Stimulated activated CD8-positive, alpha-beta memory T cell treated with anti-CD3 and anti-CD28 coated beads, Interleukin-12 subunit alpha, Interleukin-12 subunit beta, amount 100 ng/mL, for 1 hour (primary cell): ENCODE results near the gene PRKAG2.
A peak's percentile ranks its signal among the peaks of the same experiment; 100 is the strongest.

ENCODE experiments used
- DNase-seq: peaks from one replicate; pipeline ENCODE4 v3.0.0-alpha.2; 2020; ENCODE audit warnings: low read depth

PRKAG2 gene

DNA sequence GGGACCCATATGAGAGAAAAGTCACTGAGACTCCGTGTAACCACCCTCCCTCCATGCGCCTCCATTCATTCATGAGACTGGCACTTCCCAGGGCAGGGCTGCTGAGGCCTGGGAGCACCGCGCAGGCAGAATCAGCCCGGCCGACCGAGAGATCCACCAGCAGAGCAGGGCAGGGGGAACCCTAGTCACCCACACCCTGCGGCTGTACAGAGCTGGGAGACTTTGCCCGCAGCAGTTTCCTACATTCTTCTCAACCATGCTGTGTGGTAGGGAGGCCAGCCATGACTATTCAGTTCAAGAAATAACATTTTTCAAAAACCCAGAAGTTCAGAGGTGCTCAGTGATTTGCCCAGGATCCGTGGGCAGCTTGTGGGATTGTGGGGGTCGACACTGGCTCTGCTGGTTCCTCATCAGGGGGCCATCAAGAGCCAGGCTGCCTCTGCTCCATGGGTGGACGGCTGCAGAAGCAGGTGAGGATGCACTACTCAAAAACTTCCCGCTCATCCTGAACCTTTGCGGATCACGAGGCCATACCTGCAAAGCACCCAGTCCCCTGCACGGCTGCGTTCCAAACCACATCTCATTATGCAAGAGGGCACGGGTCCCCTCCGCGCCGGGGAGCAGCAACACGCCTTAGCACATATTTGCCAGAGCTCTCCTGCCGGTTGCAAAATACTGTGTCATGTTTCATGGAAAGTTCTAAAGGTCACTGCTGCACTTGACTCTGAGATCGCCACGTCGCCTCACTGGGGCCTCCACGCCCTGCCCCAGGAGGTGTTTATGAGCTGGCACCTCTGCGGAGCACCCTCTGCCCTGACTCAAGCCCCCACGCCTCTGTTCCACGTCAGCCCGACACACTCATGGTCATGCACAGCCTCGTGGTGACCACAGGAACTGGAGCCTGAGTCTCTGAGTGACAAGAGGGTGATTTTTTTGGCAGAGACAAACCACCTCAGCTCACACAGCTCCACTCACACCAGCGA is 132.0 kb downstream of the PRKAG2 start:
- DNase-seq: no peak

GRCh38 chr7:151744051-151744580 is 132.8 kb downstream of the PRKAG2 start:
- no peak for DNase-seq

DNA sequence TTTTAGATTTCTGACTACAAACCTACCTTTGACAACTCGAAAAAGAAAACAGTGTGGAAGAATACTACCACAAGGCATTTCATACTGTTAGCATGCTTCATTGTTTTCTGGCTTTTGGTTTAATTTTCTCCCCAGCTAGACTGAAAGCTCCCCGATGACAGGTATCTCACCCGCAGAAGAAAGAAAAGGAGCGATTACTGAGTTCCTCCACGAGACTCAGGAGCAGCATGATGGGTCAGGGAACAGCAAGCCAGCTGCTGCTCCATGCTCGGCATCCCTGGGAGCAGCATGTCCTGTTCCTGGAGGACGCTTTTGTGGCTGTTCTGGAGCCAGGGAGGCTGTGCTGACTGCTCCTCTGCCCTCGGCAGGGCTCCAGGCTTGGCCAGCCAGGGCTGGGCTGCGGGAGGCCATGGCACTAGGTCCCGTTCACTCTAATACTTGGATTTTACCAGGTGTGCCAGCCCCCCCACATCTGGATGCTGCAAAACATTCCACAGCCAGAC is 133.4 kb downstream of the PRKAG2 start:
- no peak for DNase-seq

- no peak for DNase-seq
Measured at GRCh38 chr7:151742713-151743480, 134.0 kb downstream of the PRKAG2 start.

GRCh38 chr7:151741585-151741984 is 135.3 kb downstream of the PRKAG2 start:
- no peak for DNase-seq

DNA sequence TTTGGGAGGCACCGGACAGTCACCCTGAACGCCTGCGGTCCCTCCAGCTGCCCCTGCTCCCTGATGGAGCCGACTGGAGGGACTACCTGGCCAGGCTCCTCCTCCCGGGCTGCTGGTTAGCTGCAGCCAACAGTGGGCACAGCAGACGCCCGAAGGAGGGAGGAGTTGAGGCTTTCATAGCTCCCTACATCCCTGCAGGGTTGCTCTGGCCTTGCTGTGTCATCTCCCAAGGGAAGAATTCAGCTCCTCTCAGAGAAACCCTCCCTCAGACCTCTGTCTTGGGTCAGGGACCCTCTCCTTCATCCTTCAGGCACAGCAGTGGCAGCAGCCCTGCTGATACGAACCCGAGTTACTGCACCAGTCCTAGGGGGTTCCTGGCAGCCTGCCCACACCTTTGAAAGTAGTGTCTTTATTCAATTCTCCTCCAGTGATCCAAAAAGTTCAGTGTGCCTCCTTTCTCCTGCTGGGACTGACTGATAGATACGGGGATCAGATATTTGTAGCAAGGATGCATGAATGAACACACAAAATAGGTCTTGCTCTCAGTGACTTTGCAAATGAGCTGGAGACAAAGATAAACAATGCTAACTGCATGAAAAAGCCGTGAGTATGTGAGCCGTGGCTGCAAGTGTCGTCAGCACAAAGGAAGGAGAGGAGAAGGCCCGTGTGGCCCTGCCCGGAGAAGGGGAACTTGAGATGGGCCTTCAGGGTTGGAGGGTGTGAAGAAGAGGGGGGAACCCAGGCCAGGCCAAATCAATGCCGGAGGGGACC is 136.6 kb downstream of the PRKAG2 start:
- no peak for DNase-seq

DNA sequence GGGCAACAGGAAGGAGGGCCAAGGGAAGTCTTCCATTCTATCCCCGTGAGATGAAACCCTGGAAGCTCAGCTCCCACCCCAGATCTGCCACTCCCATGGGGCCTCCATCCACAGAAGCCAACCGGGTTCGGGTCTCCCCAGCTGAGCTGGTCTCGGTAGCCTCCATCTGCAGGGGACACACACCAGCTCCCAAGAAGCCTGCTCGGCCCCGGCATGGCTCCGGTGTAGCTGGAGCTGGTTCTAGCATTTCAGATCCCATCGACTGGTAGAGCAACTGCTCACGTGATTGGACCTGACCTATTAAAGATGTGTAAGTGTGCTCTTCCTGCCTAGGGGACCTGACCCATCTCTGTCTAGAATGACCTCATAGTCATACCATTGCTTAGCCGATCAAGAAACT is 138.0 kb downstream of the PRKAG2 start:
- no peak for DNase-seq

GRCh38 chr7:151736403-151736909 is 140.5 kb downstream of the PRKAG2 start:
- DNase-seq: no peak

DNA sequence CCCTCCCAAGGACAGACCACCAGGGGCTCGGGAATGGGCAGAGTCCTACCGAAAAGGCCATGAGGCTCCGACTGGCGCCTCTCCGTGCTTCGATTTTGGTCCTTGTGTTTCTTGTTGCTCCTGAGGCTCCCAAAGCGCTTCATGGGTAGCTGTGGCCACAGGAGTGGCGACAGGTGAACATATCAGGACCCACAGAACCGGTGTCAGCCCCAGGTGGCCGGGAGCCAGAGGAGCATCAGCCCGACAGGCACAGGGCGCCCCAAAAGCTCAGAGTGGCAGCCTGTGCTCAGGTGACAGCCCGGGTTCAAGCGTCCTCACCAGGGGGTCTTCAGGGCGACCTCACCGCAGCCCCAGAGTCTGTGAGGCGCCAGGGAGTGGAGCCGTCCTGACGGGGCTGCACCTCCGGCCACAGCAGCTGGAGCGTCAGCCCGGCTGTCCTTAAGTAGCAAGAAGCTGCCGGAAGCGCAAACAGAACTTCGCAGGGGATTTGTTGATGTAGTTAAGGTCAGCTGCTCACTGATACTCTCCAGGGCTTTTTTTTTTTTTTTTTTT is 141.0 kb downstream of the PRKAG2 start:
- no peak for DNase-seq

DNA sequence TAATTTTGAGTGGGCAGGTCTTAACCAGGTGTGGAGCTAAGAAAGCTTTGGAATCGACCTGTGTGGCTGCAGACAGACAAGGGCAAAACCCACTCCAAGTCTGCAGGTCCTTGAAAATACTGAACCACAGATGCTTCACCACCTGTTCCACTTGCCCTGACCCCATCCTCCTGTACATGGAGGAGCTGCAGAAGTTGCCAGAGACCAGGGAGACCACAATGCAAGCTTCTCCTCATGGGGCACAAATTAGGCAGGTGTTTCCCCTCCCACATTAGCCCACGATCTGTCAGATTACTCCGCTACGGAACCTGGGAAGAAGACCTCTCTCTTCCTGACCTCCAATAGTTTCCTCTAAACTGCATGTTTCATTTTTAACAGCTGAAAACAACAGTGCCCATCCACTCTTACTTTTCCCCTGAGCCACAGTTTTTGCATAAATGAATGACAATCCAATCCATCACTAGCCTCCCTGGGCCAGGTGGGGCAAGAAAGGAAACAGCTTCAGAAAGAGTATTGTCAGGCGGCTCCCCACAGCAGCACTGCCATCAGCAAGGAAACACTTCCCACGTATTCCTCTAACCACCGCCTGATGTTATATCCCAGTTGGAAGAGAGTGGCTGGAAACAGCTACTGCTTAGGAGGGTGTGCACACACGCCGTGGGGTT is 141.6 kb downstream of the PRKAG2 start:
- no peak for DNase-seq

DNA sequence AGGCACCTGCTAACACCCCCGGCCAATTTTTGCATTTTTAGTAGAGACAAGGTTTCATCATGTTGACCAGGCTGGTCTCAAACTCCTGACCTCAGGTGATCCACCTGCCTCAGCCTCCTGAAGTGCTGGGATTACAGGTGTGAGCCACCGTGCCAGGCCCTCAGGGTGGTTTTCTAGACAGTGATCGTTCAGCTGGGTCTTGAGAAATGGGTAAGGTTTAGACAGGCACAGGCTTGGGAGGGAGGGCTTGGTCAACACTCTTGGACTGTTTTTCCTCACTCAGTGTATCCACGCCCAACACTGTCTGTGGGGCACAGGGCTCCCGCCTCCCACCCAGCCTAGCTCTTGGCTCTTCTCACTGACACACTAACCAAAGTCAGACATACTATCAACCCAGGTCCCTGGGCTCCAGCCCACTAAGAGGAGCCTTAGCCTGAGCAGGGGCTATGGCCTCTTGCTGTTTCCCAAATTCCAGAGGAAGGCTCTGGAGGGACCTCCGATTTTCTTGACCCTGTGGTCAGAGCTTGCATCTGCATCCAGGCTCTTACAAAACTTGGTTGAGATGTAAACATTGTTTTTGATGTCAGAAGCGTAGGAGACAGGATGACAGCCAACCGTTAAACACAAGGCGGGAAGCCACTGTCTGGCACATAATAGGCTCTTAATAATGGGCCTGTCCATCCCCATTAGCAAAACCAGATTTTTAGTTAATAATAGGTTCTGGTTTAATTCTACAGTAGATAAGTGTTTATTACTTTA is 143.9 kb downstream of the PRKAG2 start:
- DNase-seq: no peak

DNA sequence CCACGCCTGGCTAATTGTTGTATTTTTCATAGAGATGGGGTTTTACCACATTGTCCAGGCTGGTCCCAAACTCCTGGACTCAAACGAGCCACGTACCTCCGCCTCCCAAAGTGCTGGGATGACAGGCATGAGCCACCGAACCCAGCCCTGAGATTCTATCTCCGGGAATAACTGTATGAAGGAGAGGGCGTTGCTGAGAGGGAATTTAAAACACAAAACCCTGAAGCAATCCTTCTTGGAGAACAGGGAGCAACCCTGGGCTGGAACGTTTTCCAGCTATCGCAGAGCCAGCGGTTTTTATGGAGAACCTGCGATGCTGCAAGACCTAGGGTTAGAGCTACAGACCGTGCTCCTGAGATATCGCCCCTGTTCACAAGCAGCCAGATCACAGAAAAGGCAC is 144.6 kb downstream of the PRKAG2 start:
- DNase-seq: no peak

GRCh38 chr7:151731022-151731441 is 145.9 kb downstream of the PRKAG2 start:
- no peak for DNase-seq

- DNase-seq: no peak
Measured at GRCh38 chr7:151730591-151730990, 146.3 kb downstream of the PRKAG2 start.

DNA sequence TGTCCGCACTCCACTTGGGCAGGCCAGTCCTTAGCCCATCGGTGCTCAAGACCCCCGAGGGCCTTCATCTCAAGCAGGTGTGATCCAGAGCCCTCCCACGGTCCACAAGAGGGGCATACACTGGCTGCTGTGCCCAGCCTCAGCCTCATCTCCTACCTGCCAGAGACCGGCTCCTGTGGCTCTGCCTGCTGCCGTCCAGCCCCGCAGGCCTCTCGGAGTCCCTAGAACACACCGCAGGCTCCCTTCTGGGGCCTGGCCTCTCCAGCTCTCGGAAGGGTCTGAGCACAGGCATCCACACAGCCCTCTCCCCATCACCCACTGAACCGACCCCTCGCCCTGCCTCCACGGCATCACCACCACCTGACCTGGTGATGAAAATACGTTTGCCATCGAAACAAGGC is 147.4 kb downstream of the PRKAG2 start:
- DNase-seq: no peak

DNA sequence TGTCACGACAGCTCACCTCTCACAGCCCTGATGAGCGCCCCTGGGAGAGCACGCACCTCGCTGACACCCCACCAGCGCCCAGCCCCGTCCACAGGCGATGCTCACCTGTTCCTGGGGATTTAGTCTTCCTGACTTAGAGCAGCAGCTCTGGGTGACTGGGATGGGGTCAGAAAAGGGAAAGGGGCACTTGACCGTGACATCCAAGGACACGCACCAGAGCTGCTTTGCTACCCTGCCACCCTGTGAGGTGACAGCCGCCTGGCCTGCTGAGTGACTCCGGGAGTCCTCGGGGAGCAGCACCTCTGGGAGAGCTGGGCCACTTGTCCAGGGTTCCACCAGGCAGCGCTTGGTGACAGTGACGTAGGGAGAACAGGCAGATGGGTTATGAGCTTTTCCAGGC is 148.2 kb downstream of the PRKAG2 start:
- no peak for DNase-seq

- DNase-seq: no peak
Measured at GRCh38 chr7:151728286-151728660, 148.6 kb downstream of the PRKAG2 start.

DNA sequence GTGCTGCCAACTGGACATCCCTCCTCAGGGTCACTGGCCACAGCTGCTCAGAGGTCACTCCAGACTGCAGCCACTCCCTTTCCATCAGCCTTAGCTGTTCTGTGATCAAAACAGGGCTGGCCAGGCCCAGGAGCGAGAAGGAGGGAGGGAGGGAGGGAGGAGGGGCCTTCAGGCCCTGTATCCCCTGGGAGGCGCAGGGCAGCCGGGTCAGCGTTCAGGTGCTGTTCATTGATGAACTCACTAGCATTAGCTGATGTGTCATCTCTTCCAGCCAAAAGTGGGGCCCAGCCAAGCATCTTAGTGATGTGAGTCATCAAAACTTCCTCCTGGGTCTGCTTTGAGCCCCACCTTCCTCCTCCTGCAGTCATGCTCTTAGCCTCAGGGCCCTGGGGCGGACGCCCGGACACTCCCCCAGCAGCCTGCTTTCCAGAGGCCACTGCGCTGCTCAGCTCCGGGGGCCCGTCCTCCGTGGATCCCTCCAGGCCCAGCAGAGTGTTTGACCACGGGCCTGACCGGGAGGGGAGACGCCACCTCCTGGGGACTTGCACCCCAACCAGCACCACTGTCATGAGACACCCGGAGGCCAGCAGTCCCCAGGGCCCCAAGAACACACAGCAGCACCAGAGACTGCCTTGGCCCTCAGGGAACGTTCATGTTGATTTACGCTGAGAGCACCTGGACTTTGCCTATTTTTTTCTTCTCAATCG is 149.2 kb downstream of the PRKAG2 start:
- DNase-seq: peak; percentile 16
